Activated naive CD4-positive, alpha-beta T cell treated with anti-CD3 and anti-CD28 coated beads, Interleukin-2, amount 50 U/mL, for 24 hours (primary cell): Measurements from ENCODE around the gene SLC22A13.
"Not testable (repeated sequence)": the region's sequence is repeated elsewhere in the genome, so short reads cannot be mapped to it uniquely, and the experiment has no call there.

ENCODE experiments used
- H3K27ac Mint-ChIP-seq: one replicate; pipeline ENCODE4 v1.8.0; 2021; ENCODE audit warnings: mild to moderate bottlenecking, mixed read lengths
- H3K27me3 Mint-ChIP-seq: one replicate; pipeline ENCODE4 v1.8.0; 2021; ENCODE audit warnings: mixed read lengths
- H3K36me3 Mint-ChIP-seq: one replicate; pipeline ENCODE4 v1.8.0; 2021; ENCODE audit warnings: mixed read lengths
- H3K4me1 Mint-ChIP-seq: one replicate; pipeline ENCODE4 v1.8.0; 2021; ENCODE audit warnings: mixed read lengths
- H3K4me3 Mint-ChIP-seq: one replicate; pipeline ENCODE4 v1.8.0; 2021; ENCODE audit warnings: mild to moderate bottlenecking, mixed read lengths
- H3K9me3 Mint-ChIP-seq: one replicate; pipeline ENCODE4 v1.8.0; 2021; ENCODE audit warnings: mixed read lengths

The SLC22A13 gene

DNA sequence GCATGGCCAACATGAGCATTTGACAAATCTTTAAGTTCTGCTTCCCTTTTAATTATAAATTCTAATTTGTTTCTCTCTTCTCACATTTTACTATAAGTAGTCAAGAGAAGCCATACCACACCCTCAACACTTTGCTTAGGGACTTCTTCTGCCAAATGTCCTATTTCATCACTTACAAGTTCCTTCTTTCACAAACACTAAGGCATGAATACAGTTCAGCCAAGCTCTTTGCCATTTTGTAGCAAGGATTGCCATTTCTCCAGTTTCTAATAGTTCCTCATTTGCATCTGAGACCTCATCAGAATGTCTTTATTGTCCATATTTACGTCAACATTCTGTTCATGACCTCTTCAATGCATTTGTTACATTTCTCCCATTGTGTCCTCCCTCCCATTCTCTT is 45.9 kb downstream of the SLC22A13 start:
- no peak overlapping the region for H3K4me3 Mint-ChIP-seq
- no peaks in the 10 kb centered on the region for H3K9me3 Mint-ChIP-seq
- H3K36me3 Mint-ChIP-seq = no peaks in the 10 kb centered on the region
- H3K27ac Mint-ChIP-seq = no peak overlapping the region
- H3K27me3 Mint-ChIP-seq = no peaks in the 10 kb centered on the region
- no peaks in the 10 kb centered on the region for H3K4me1 Mint-ChIP-seq

DNA sequence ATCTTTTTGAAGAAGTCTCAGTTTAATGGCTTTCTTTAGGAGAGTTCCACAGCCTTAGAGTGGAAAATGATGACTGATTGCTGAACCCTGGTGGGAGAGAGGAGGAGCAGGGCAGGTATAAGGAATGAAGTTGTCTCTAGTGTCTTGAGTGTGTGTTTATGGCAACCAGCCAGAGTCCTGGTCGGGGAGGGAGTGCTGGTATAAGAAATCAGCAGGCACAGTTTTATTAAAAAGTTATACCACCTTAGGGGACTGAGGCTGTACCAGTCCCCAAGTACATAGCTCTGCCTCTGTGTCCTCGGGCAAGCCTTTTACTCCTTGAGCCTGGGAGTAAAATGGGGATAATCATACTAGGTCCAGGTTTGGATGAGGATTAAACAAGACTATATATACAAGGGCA is 46.3 kb downstream of the SLC22A13 start:
- Mint-ChIP-seq H3K27me3 (no peaks in the 10 kb centered on the region), H3K36me3 (no peaks in the 10 kb centered on the region), H3K4me3 (no peak overlapping the region), H3K9me3 (no peaks in the 10 kb centered on the region), H3K4me1 (no peaks in the 10 kb centered on the region), H3K27ac (no peak overlapping the region)

DNA sequence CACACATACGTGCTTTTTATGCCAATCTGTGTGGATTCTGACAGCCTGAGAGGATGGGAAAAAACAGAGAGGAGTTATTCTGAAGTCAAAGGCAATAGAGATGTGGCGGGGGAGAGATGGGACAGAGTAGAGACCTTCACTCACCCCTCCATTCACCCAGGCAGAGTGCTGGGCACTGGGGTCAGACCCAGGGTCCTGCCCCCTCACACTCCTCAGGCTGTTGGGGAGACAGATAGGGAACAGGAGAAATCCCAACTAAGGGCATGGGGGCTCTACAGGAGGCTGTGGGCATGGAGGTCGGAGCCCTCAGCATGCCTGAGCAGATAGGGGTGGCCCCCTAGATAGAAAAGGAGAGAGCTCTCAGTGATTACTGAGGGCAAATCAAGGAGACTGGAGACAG is 46.7 kb downstream of the SLC22A13 start:
- Mint-ChIP-seq H3K27me3 (no peaks in the 10 kb centered on the region), H3K4me3 (no peak overlapping the region), H3K36me3 (no peaks in the 10 kb centered on the region), H3K9me3 (no peaks in the 10 kb centered on the region), H3K4me1 (no peaks in the 10 kb centered on the region), H3K27ac (no peak overlapping the region)

DNA sequence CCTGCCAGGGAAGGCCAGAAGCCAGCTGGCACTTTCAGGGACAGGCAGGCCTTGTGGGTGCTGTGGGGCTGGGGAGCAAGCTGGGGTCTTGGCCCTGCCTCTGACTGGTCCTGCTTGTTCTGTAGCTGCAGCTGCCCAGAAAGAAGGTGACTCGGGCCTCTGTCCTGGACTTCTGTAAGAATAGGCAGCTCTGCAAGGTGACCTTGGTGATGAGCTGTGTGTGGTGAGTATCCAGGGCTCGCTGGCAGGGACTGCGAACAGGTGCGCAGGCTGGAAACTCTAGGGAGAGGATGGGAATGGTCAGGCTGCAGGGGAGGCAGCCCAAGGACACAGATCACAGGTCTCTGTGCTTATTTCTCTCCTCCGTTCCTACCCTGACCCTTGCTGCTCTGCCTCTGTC is 47.7 kb downstream of the SLC22A13 start:
- H3K4me1 Mint-ChIP-seq = no peaks in the 10 kb centered on the region

DNA sequence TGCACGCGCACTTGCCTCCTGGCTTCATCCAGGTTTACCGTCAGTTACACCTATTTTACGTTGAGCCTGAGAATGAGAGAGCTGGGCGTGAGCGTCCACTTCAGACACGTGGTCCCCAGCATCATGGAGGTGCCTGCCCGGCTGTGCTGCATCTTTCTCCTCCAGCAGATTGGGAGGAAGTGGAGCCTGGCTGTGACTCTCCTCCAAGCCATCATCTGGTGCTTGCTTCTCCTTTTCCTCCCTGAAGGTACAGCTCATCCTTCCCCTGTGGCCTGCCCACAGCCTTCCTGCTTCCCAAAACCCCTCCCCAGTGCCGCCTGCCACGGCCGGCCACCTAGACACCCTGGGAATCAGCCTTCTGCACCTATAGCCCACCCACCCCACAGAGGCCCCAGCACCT is 48.1 kb downstream of the SLC22A13 start:
- no peaks in the 10 kb centered on the region for H3K4me1 Mint-ChIP-seq
- H3K36me3 Mint-ChIP-seq = no peaks in the 10 kb centered on the region
- no peak overlapping the region for H3K4me3 Mint-ChIP-seq
- no peaks in the 10 kb centered on the region for H3K9me3 Mint-ChIP-seq
- no peak overlapping the region for H3K27ac Mint-ChIP-seq
- no peaks in the 10 kb centered on the region for H3K27me3 Mint-ChIP-seq

More for the DNA sequence above, 47.7 kb downstream of the SLC22A13 start:
- Mint-ChIP-seq H3K36me3 (no peaks in the 10 kb centered on the region), H3K27ac (no peak overlapping the region), H3K27me3 (no peaks in the 10 kb centered on the region), H3K9me3 (no peaks in the 10 kb centered on the region), H3K4me3 (no peak overlapping the region)

DNA sequence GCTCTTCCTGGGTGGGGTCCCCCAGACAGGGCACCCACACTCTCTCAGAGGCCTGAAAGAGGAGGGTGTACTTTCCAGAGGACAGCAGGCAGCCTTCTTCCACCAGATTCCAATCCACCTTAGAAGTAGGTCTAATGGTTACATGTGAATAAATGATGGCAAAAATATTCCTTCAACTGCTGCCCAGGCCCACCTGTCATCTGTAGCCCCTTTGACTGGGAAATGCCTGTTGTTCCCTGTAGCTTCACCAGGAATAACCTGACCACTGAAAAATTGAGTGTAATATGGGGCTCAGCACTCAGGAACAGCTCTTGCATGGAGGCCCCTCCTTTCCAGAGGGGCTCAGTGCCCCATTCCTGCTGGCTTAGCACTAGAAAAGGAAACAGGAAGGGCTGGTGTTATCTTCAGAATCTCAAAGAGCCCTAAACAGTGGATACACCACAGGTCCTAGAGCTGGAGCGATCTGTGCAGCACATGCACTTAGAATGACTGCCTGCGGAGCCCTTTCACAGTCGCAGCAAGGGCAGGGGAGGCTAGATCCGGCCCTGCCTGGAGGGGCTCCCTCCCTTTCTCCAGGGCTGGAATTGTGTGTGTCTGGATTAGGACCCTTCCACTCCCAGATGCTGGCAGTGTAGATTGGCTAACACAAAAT is 48.6 kb downstream of the SLC22A13 start:
- Mint-ChIP-seq H3K9me3 (no peaks in the 10 kb centered on the region), H3K27me3 (no peaks in the 10 kb centered on the region), H3K27ac (no peak overlapping the region), H3K36me3 (no peaks in the 10 kb centered on the region), H3K4me3 (no peak overlapping the region), H3K4me1 (no peaks in the 10 kb centered on the region)

DNA sequence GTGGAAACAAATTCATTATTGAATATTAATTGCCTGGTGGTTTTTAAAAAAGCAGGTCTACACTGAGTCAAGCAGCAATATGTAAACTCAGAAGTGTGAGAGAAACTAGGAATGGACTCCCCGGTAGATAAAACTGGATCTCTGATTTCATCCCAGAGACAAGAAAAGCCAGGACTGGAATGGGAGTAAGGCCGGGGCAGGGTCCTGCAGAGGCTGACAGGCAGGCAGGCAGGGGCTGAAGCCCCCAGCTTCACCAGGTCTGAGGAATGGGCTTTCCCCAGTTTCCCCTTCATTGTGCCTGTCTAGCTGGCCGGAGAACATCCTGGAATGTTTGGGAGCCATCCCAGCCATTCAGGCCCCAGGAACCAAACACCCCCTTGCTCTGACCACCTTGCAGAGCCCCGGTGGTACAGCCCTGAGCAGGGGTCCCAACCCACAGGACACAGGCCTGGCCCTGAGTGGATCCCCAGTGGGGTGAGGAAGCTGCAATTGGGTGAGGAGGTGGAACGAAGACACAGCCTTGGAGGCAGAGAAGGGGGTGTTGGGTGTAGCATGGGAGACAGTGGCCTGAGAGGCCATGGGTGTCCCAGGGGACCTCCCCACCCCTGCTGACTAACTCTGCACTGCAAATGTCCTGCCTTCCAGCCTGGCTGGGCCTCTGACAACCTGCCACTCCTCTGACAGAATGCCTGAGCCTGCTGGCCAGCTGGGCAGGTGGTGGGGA is 49.3 kb downstream of the SLC22A13 start:
- no peaks in the 10 kb centered on the region for H3K27me3 Mint-ChIP-seq
- H3K27ac Mint-ChIP-seq = no peak overlapping the region
- no peaks in the 10 kb centered on the region for H3K36me3 Mint-ChIP-seq
- H3K4me3 Mint-ChIP-seq = no peak overlapping the region
- no peaks in the 10 kb centered on the region for H3K9me3 Mint-ChIP-seq
- no peaks in the 10 kb centered on the region for H3K4me1 Mint-ChIP-seq

DNA sequence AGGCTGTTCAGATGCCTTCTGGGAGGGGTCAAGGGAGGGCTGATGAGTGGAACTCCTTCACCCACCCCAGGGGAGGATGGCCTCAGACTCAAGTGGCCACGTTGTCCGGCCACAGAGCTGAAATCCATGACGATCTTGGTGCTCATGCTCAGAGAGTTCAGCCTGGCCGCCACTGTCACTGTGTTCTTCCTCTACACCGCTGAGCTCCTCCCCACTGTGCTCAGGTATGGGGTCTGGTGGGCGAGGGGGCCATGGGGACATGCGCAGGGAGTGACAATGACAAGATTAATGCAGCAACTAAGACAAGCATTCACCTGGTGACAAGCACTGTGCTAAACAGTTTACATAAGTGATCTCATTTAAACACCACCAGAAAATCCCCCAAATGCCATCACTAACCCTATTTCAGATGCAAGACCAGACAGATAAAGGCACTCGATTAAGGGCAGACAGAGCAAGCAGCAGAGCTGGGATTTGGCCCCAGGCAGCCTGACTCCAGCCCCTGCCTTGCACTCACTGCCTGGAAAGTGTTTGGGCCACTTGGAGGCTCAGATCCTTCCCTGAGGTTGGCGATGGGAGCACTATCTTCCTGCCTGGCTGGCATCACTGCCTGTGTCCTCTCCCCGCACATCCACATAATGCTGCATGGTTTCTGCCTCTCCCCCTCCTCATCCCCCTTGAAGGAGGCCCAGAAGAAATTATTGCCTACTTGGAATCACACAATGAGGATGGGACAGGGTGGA is 50.0 kb downstream of the SLC22A13 start:
- H3K4me1 Mint-ChIP-seq = no peaks in the 10 kb centered on the region
- no peak overlapping the region for H3K4me3 Mint-ChIP-seq
- H3K27ac Mint-ChIP-seq = no peak overlapping the region
- no peaks in the 10 kb centered on the region for H3K36me3 Mint-ChIP-seq
- no peaks in the 10 kb centered on the region for H3K27me3 Mint-ChIP-seq
- H3K9me3 Mint-ChIP-seq = no peaks in the 10 kb centered on the region

DNA sequence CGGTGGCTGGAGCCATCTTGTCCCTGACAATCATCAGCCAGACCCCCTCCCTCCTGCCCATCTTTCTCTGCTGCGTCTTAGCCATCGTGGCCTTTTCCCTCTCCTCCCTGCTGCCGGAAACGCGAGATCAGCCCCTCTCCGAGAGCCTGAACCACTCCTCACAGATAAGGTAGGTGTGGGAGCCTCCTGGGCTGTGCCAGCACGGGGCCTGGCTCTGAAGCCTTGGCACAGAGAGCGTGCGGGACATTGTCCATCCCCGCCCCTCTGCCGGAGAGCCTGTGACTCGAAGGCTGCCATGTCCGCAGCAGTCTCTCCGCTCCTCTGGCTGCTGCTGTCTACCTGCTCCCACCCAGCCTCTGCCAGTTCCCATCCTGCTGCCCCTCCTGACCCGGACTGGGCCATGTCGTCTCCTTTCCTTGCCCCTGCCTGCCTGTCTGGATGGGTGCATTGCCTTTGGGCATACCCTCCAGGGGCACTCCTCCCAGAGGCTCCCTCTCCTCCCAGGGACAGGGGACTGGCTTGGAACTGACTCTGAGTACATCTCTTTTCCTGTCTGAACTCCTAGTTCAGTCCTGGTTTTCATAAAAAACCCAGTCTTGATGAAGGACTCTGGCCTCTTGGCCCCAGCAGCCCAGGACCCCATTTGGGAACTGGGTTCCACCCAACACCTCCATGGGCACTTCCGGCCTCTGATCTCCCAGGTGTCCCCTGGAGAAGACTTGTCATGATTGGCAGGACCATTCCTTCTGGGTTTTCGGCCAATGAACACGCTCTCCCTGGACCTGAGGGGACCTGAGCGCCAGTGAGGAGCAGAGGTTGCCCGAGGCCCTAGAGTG is 51.0 kb downstream of the SLC22A13 start:
- no peaks in the 10 kb centered on the region for H3K9me3 Mint-ChIP-seq
- no peaks in the 10 kb centered on the region for H3K4me1 Mint-ChIP-seq
- H3K27me3 Mint-ChIP-seq = no peaks in the 10 kb centered on the region
- no peaks in the 10 kb centered on the region for H3K36me3 Mint-ChIP-seq
- peak overlapping the region; percentile 59 for H3K27ac Mint-ChIP-seq
- H3K4me3 Mint-ChIP-seq = no peak overlapping the region

DNA sequence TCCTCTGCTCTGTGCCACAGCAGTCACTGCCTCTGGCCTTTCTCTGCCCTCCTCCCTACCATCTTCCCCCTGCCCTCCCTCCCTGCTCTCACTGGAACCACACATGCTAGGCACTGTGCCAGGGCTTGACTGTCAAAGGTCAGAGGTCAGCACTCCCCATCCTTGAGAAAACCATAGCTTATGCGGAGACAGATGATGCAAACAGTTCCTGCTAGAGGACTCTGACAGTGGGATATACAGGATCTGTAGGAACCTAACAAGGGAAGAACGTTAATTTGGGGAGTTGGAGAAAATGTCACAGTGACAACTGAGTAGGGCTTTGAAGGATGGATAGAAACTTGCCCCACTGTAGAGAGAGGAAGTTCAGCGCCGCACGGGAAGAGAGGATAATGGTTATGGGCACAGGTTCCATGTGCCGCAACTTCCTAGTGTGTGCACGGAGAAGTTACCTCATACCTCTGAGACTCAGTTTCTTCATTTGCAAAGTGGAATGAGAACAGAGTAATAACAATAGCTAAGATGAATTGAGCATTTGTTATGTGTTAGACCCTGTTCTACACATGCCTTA is 51.7 kb downstream of the SLC22A13 start:
- H3K4me3 Mint-ChIP-seq = no peak overlapping the region
- peaks cover 2% of the 10 kb centered on the region for H3K27me3 Mint-ChIP-seq

DNA sequence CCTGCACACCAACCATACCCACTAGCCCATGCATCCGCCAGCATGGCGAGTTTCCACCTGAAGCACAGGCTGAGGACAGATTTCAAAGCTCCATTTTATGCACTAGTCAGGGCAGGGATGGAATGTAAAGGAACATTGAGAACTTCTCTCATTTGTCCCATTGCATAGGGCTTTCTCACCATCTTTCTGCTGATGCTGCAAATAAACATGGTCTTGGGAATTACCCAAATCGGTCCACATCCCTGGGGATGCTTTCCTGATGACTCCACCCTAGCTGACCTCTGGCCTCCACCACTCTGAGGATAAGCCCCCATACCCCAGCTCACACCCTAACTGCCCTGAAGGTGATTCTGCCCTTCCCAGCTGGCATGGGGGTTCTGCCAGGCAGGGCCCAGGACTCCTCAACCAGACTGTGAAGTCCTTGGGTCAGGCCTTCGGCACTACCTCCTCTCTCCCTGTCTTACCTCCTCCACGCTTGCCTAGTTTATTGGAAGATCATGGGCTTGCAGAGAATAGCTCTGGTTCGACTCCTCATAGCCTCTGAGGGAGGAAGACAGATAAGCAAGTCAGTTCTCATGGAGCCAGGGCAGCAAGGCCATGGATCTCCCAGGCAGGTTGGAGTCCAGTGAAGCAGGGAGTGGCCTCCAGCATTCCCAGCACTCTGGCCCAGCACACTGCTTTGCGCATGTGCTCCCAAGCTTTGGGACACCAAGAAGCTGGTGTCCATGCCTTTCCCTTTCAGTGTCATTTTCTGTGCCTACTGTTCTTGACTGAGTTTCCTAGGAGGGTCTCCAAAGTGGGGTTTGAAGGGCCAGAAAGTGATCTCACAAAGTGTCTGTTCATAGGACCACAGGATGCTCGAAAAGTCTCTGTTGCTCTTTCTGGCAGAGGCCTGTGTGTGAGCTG is 53.4 kb downstream of the SLC22A13 start:
- H3K27me3 Mint-ChIP-seq = peaks cover 4% of the 10 kb centered on the region
- no peaks in the 10 kb centered on the region for H3K9me3 Mint-ChIP-seq
- H3K4me1 Mint-ChIP-seq = no peaks in the 10 kb centered on the region
- H3K36me3 Mint-ChIP-seq = no peaks in the 10 kb centered on the region
- no peak overlapping the region for H3K4me3 Mint-ChIP-seq
- H3K27ac Mint-ChIP-seq = no peak overlapping the region

More for the DNA sequence above, 51.7 kb downstream of the SLC22A13 start:
- H3K27ac Mint-ChIP-seq = no peak overlapping the region
- H3K9me3 Mint-ChIP-seq = no peaks in the 10 kb centered on the region
- H3K4me1 Mint-ChIP-seq = no peaks in the 10 kb centered on the region
- H3K36me3 Mint-ChIP-seq = no peaks in the 10 kb centered on the region

DNA sequence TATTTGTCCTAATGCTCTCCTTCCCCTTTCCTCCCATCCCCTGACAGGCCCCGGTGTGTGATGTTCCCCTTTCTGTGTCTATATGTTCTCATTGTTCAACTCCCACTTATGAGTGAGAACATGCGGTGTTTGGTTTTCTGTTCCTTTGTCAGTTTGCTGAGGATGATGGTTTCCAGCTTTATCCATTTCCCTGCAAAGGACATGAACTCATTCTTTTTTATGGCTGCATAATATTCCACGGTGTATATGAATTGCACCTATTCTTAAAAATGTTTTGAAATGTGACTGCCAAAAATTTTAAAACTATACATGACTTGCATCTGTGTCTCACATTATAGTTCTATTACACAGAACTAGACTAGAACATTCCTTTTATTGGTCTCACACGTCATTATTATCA is 55.0 kb downstream of the SLC22A13 start:
- not testable (repeated sequence) for H3K27me3 Mint-ChIP-seq, H3K27ac Mint-ChIP-seq, H3K36me3 Mint-ChIP-seq, H3K9me3 Mint-ChIP-seq, H3K4me1 Mint-ChIP-seq, H3K4me3 Mint-ChIP-seq

DNA sequence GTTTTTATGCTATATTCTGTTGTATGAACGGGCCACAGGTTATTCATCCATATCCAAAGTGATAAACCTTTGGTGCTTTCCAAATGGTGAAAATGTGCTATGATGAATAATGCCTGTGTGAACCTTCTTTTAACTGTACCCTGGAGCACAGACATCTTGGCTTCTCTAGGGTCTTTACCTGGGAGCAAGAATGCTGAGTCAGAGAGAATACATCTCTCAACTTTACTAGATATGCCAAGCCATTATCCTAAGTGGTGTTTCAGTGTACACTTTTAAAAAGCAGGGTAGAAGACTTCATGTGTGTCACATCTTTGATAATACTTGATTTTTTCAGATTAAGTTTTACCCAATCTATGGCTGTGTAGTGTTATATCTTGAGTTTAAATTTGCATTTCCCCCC is 57.4 kb downstream of the SLC22A13 start:
- no peak overlapping the region for H3K27ac Mint-ChIP-seq
- H3K4me1 Mint-ChIP-seq = no peaks in the 10 kb centered on the region
- peaks cover 4% of the 10 kb centered on the region for H3K27me3 Mint-ChIP-seq
- no peaks in the 10 kb centered on the region for H3K9me3 Mint-ChIP-seq
- H3K36me3 Mint-ChIP-seq = no peaks in the 10 kb centered on the region
- no peak overlapping the region for H3K4me3 Mint-ChIP-seq

DNA sequence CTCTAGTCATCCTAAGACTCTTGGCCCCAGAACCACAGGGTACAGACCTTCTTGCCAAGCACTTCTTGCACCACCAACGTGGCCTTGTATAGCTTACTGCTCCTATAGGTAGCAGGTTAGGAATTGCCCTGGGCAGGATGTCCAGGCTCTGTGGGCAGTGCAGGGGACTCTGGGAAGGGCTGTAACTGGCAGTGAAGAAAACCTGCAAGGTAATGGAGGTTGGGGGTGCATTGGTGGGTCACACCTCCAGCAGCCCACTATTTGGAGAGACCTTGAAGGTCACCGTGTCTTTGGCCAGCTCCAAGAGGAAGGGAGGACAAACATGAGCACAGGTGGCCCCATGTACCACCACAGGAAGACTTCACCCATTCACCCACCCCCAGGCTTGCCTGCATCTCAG is 59.6 kb downstream of the SLC22A13 start:
- H3K27me3 Mint-ChIP-seq = peaks cover 4% of the 10 kb centered on the region
- H3K9me3 Mint-ChIP-seq = no peaks in the 10 kb centered on the region
- no peaks in the 10 kb centered on the region for H3K36me3 Mint-ChIP-seq
- no peak overlapping the region for H3K4me3 Mint-ChIP-seq
- no peak overlapping the region for H3K27ac Mint-ChIP-seq
- no peaks in the 10 kb centered on the region for H3K4me1 Mint-ChIP-seq
